H9 (cell line): Measurements from ENCODE around the gene CFAP46. TPM values are rescaled to one million over a fixed set of nuclear protein-coding genes. Genes with fewer than 3 reads are reported as not detected.

ENCODE experiments used
- DNase-seq: peaks from one replicate; pipeline ENCODE4 v3.0.0-alpha.2; 2017
- H2AFZ ChIP-seq: one replicate; pipeline ENCODE4 v1.6.1; 2013; ENCODE audit warnings: mild to moderate bottlenecking, low read length, control low read depth, moderate library complexity
- H2AK5ac ChIP-seq: 2 replicates; pipeline ENCODE4 v1.6.1; 2013; ENCODE audit warnings: low read length, control low read depth, mixed read lengths; ENCODE audit not compliant: insufficient read length
- H2BK120ac ChIP-seq: one replicate; pipeline ENCODE4 v1.6.1; 2013; ENCODE audit warnings: low read depth, mild to moderate bottlenecking, low read length, control low read depth, inconsistent platforms; ENCODE audit not compliant: poor library complexity, severe bottlenecking
- H2BK12ac ChIP-seq: 2 replicates; pipeline ENCODE4 v1.6.1; 2013; ENCODE audit warnings: low read length, control low read depth, mixed read lengths, low read depth; ENCODE audit not compliant: insufficient read length
- H2BK15ac ChIP-seq: 2 replicates; pipeline ENCODE4 v1.6.1; 2013; ENCODE audit warnings: low read depth, low read length, control low read depth
- H2BK20ac ChIP-seq: one replicate; pipeline ENCODE4 v1.6.1; 2013; ENCODE audit warnings: low read depth, mild to moderate bottlenecking, low read length, control low read depth, inconsistent platforms; ENCODE audit not compliant: poor library complexity, severe bottlenecking
- H2BK5ac ChIP-seq: 2 replicates; pipeline ENCODE4 v1.6.1; 2013; ENCODE audit warnings: low read length, control low read depth, mixed read lengths; ENCODE audit not compliant: insufficient read length
- H3K14ac ChIP-seq: 2 replicates; pipeline ENCODE4 v1.6.1; 2013; ENCODE audit warnings: low read length, control low read depth; ENCODE audit not compliant: insufficient read depth
- H3K18ac ChIP-seq: 2 replicates; pipeline ENCODE4 v1.6.1; 2013; ENCODE audit warnings: low read depth, mild to moderate bottlenecking, mixed read lengths, low read length, control low read depth; ENCODE audit not compliant: insufficient read length
- H3K23ac ChIP-seq: 2 replicates; pipeline ENCODE4 v1.6.1; 2013; ENCODE audit warnings: low read length, control low read depth, mixed read lengths, low read depth; ENCODE audit not compliant: insufficient read length
- H3K23me2 ChIP-seq: 2 replicates; pipeline ENCODE4 v1.6.1; 2013; ENCODE audit warnings: low read depth, mild to moderate bottlenecking, mixed read lengths, low read length, control low read depth; ENCODE audit not compliant: insufficient read length, poor library complexity, severe bottlenecking
- H3K27ac ChIP-seq: 2 replicates; pipeline ENCODE4 v1.5.1; 2013; ENCODE audit warnings: low read length, control low read depth, mixed read lengths, low read depth; ENCODE audit not compliant: insufficient read length
- H3K27me3 ChIP-seq: 2 replicates; pipeline ENCODE4 v1.6.1; 2013; ENCODE audit warnings: low read length, control low read depth, inconsistent platforms; ENCODE audit not compliant: insufficient read depth
- H3K4ac ChIP-seq: 2 replicates; pipeline ENCODE4 v1.6.1; 2013; ENCODE audit warnings: low read depth, mild to moderate bottlenecking, control low read depth, inconsistent platforms, low read length, moderate library complexity
- H3K4me1 ChIP-seq: 2 replicates; pipeline ENCODE4 v1.6.1; 2013; ENCODE audit warnings: low read length, control low read depth, inconsistent platforms; ENCODE audit not compliant: insufficient read depth
- H3K4me2 ChIP-seq: 2 replicates; pipeline ENCODE4 v1.6.1; 2013; ENCODE audit warnings: low read length, control low read depth, mixed read lengths; ENCODE audit not compliant: insufficient read length, insufficient read depth
- H3K56ac ChIP-seq: 2 replicates; pipeline ENCODE4 v1.6.1; 2013; ENCODE audit warnings: low read depth, mild to moderate bottlenecking, mixed read lengths, low read length, control low read depth; ENCODE audit not compliant: insufficient read length
- H3K79me1 ChIP-seq: 2 replicates; pipeline ENCODE4 v1.6.1; 2013; ENCODE audit warnings: low read depth, mild to moderate bottlenecking, moderate library complexity, low read length, control low read depth, inconsistent platforms; ENCODE audit not compliant: insufficient read depth, poor library complexity, severe bottlenecking
- H3K79me2 ChIP-seq: 2 replicates; pipeline ENCODE4 v1.6.1; 2013; ENCODE audit warnings: low read length, control low read depth, inconsistent platforms; ENCODE audit not compliant: insufficient read depth
- H3K9ac ChIP-seq: 2 replicates; pipeline ENCODE4 v1.6.1; 2013; ENCODE audit warnings: low read length, control low read depth, mixed read lengths; ENCODE audit not compliant: insufficient read length; ENCODE audit errors: extremely low read depth
- H3K9me3 ChIP-seq: one replicate; pipeline ENCODE4 v1.6.1; 2013; ENCODE audit warnings: low read depth, low read length, inconsistent platforms; ENCODE audit not compliant: control insufficient read depth
- H3T11ph ChIP-seq: one replicate; pipeline ENCODE4 v1.6.1; 2013; ENCODE audit warnings: mild to moderate bottlenecking, low read length, control low read depth, inconsistent platforms
- H4K20me1 ChIP-seq: one replicate; pipeline ENCODE4 v1.6.1; 2013; ENCODE audit not compliant: control insufficient read depth, insufficient read length, insufficient read depth
- H4K5ac ChIP-seq: 2 replicates; pipeline ENCODE4 v1.6.1; 2013; ENCODE audit warnings: low read depth, mild to moderate bottlenecking, mixed read lengths, low read length, control low read depth; ENCODE audit not compliant: insufficient read length
- H4K8ac ChIP-seq: replicated peaks from 2 replicates; pipeline ENCODE4 v1.6.1; 2013; ENCODE audit warnings: low read length, control low read depth, mixed read lengths, low read depth; ENCODE audit not compliant: insufficient read length
- H4K91ac ChIP-seq: 2 replicates; pipeline ENCODE4 v1.6.1; 2013; ENCODE audit warnings: low read depth, mild to moderate bottlenecking, moderate library complexity, mixed read lengths, low read length, control low read depth; ENCODE audit not compliant: insufficient read length
- H3K27ac Mint-ChIP-seq, 3 experiments: 2 replicates in 2 of 3; 3 replicates in 1 of 3; pipeline ENCODE4 v1.8.0; 2020 to 2021; ENCODE audit warnings: mixed read lengths in 3 of 3, mild to moderate bottlenecking in 1 of 3, moderate library complexity in 1 of 3
- H3K27me3 Mint-ChIP-seq: 2 replicates; pipeline ENCODE4 v1.8.0; 2021; ENCODE audit warnings: low read depth, mild to moderate bottlenecking, moderate library complexity, mixed read lengths
- H3K36me3 Mint-ChIP-seq, 3 experiments: 2 replicates in 2 of 3; 3 replicates in 1 of 3; pipeline ENCODE4 v1.8.0; 2020 to 2021; ENCODE audit warnings: low read depth in 3 of 3, mixed read lengths in 3 of 3; ENCODE audit not compliant: insufficient read depth in 1 of 3
- H3K4me1 Mint-ChIP-seq, 2 experiments: 2 replicates each; pipeline ENCODE4 v1.8.0; 2020; ENCODE audit warnings: mixed read lengths in 2 of 2
- H3K4me3 Mint-ChIP-seq, 2 experiments: 2 replicates in 1 of 2; 3 replicates in 1 of 2; pipeline ENCODE4 v1.8.0; 2020 to 2021; ENCODE audit warnings: mild to moderate bottlenecking in 2 of 2, mixed read lengths in 2 of 2, moderate library complexity in 1 of 2
- H3K9me3 Mint-ChIP-seq, 2 experiments: 2 replicates in 1 of 2; 3 replicates in 1 of 2; pipeline ENCODE4 v1.8.0; 2020; ENCODE audit warnings: mild to moderate bottlenecking in 2 of 2, mixed read lengths in 2 of 2, moderate library complexity in 1 of 2
- WGBS: extraction: QIAGEN DNeasy Blood & Tissue Kit; methylation state at CpG from one replicate; pipeline ENCODE4 v1.1.7; 2013; ENCODE audit warnings: missing lambda C conversion rate, low lambda C conversion rate, mixed read lengths; ENCODE audit not compliant: insufficient read length; ENCODE audit errors: extremely low coverage; 5-methylcytosine and 5-hydroxymethylcytosine counted together
- total RNA-seq: library from RNA; stranded (reverse); gene quantifications from 2 replicates; pipeline ENCODE4 v1.2.1, GENCODE V29; 2021
- TF ChIP-seq, protein P1 (sequence below): fragments of 200-600 bp; sonication (generic); conservative IDR thresholded peaks from 3 replicates; pipeline ENCODE4 v1.8.0; 2021; ENCODE audit warnings: antibody characterized with exemption, mild to moderate bottlenecking

Gene CFAP46
- total RNA-seq, 1 experiment from 2014 or later = 3.1 TPM

DNA sequence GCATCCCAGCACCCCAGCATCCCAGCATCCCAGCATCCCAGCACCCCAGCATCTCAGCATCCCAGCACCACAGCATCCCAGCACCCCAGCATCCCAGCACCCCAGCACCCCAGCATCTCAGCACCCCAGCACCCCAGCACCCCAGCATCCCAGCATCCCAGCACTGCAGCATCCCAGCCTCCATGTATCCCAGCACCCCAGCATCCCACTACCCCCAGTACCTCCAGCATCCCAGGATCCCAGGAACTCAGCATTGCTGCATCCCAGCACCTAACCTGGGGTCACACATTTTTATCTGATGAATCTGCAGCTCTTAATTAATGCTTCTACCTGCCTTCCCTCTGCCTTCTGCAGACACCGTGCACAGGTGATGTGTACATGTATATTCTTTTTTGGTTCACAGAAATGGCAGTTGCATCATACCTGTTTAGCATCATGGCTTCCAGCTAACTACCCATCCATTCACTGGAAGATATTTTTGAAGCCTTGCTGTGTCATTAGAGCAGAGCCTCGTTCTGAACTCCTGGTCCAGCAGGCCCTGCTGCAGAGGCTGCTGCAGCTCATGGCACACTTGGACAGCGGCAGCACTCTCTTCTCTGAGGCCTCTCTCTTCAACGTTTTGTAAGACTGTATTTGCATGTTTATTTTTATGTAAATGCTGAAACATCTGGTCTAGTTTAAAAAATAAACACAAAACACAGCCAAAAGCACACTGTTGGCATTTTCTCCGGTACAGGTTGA, 4.6 kb upstream of the CFAP46 start:
- Histone ChIP-seq H3K27me3 (no peaks in the 10 kb centered on the region), H3K79me1 (no peaks in the 10 kb centered on the region), H4K5ac (no peak overlapping the region), H3K4me2 (no peak overlapping the region), H3K27ac (no peak overlapping the region), H2BK12ac (no peak overlapping the region), H2BK15ac (no peak overlapping the region), H2BK5ac (no peak overlapping the region), H2AK5ac (no peak overlapping the region), H2BK20ac (no peak overlapping the region), H3K56ac (no peak overlapping the region), H3K14ac (no peak overlapping the region), H3K9ac (no peak overlapping the region), H4K20me1 (no peaks in the 10 kb centered on the region), H3K23ac (no peak overlapping the region), H2AFZ (no peak overlapping the region), H3T11ph (no peak overlapping the region), H3K4ac (no peak overlapping the region), H3K4me1 (peaks cover 2% of the 10 kb centered on the region; the same call in 1 of the 2 replicates), H4K91ac (no peak overlapping the region), H3K9me3 (no peaks in the 10 kb centered on the region), H2BK120ac (no peak overlapping the region), H4K8ac (no peak overlapping the region), H3K23me2 (no peaks in the 10 kb centered on the region), H3K18ac (no peak overlapping the region), H3K79me2 (no peaks in the 10 kb centered on the region)
- Mint-ChIP-seq H3K4me3 (no peak overlapping the region), H3K27me3 (peaks cover 11% of the 10 kb centered on the region), H3K27ac (no peak overlapping the region), H3K4me1 (peaks cover 11 to 14% of the 10 kb centered on the region in 2 experiments), H3K36me3 (no peaks in the 10 kb centered on the region), H3K9me3 (peaks cover 0 to 3% of the 10 kb centered on the region in 2 experiments; a peak in 1 of 5 replicates)
- TF ChIP-seq, protein P1, sequence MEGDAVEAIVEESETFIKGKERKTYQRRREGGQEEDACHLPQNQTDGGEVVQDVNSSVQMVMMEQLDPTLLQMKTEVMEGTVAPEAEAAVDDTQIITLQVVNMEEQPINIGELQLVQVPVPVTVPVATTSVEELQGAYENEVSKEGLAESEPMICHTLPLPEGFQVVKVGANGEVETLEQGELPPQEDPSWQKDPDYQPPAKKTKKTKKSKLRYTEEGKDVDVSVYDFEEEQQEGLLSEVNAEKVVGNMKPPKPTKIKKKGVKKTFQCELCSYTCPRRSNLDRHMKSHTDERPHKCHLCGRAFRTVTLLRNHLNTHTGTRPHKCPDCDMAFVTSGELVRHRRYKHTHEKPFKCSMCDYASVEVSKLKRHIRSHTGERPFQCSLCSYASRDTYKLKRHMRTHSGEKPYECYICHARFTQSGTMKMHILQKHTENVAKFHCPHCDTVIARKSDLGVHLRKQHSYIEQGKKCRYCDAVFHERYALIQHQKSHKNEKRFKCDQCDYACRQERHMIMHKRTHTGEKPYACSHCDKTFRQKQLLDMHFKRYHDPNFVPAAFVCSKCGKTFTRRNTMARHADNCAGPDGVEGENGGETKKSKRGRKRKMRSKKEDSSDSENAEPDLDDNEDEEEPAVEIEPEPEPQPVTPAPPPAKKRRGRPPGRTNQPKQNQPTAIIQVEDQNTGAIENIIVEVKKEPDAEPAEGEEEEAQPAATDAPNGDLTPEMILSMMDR = no peak
- DNase-seq = peak; percentile 12
- no CpG with 5 or more reads among the region's 5 CpGs for WGBS
